A549 (cell line): ENCODE measurements around the gene FILIP1L. TPM values are rescaled to one million over a fixed set of nuclear protein-coding genes. Genes with fewer than 3 reads are reported as not detected.

Source experiments
- ATAC-seq, 2 experiments: fragments of 200-7000 bp in 1 of 2; fragments of >200 bp in 1 of 2; cut with Nextera tagmentation in 1 of 2; cut with Tn5 transposase in 1 of 2; 3 replicates each; pipeline versions ENCODE4 v1.8.0 to v1.9.1; 2018 to 2020; ENCODE audit warnings: mild to moderate bottlenecking in 1 of 2, moderate library complexity in 1 of 2
- CTCF ChIA-PET: fragments of 300-600 bp; sonication (Branson Sonifier 250); formaldehyde crosslinking; extraction: SDS; loops from one replicate; lab custom pipeline; 2021; ENCODE audit warnings: antibody characterized with exemption, inconsistent platforms; lab: Yijun Ruan, JAX
- POLR2A ChIA-PET: fragments of 350-600 bp; formaldehyde crosslinking; extraction: SDS; loops from one replicate; lab custom pipeline; 2021; ENCODE audit warnings: antibody characterized with exemption, inconsistent platforms; lab: Yijun Ruan, JAX
- DNase-seq, 2 experiments: peaks; one replicate each; pipeline versions ENCODE4 v3.0.0 to v3.0.0-alpha.2; 2011 to 2016; ENCODE audit warnings: low read depth in 1 of 2, low spot score in 1 of 2
- FAIRE-seq: peaks from 2 replicates; lab custom pipeline; 2011; peaks lifted over from hg19 to GRCh38; lab: Jason Lieb, UNC
- H3K27ac ChIP-seq, 2 experiments: fragments of >200 bp; sonication (Bioruptor Twin); formaldehyde crosslinking; 3 replicates each; pipeline ENCODE4 v1.5.1; 2016 to 2017
- H3K4me1 ChIP-seq: fragments of >200 bp; sonication (Bioruptor Twin); formaldehyde crosslinking; 3 replicates; pipeline ENCODE4 v1.6.1; 2016
- H3K4me2 ChIP-seq: fragments of >200 bp; sonication (Bioruptor Twin); formaldehyde crosslinking; 3 replicates; pipeline ENCODE4 v1.6.1; 2016
- H3K4me3 ChIP-seq: fragments of >200 bp; sonication (Bioruptor Twin); formaldehyde crosslinking; 3 replicates; pipeline ENCODE4 v1.5.1; 2016
- H3K9me3 ChIP-seq: fragments of >200 bp; sonication (Bioruptor Twin); formaldehyde crosslinking; 3 replicates; pipeline ENCODE4 v1.6.1; 2016
- BHLHE40 ChIP-seq: IDR thresholded peaks from 2 replicates; pipeline ENCODE4 v1.6.1; 2012; ENCODE audit warnings: low read depth, low read length, inconsistent platforms
- CBX2 ChIP-seq: fragments of 200-600 bp; sonication (generic); IDR thresholded peaks from 2 replicates; pipeline ENCODE4 v1.6.1; 2016; ENCODE audit warnings: low read depth, mild to moderate bottlenecking, borderline replicate concordance
- CHD2 ChIP-seq: fragments of 150-350 bp; IDR thresholded peaks from 2 replicates; pipeline ENCODE4 v1.6.1; 2014; ENCODE audit warnings: low read length; ENCODE audit not compliant: partially characterized antibody
- CHD4 ChIP-seq: fragments of 200-600 bp; sonication (generic); IDR thresholded peaks from 2 replicates; pipeline ENCODE4 v1.6.1; 2016; ENCODE audit warnings: antibody characterized with exemption, mild to moderate bottlenecking, borderline replicate concordance
- EHMT2 ChIP-seq: fragments of 200-600 bp; sonication (generic); IDR thresholded peaks from 2 replicates; pipeline ENCODE4 v1.6.1; 2016; ENCODE audit warnings: antibody characterized with exemption, low read depth, mild to moderate bottlenecking, moderate library complexity
- ESRRA ChIP-seq: fragments of 150-350 bp; IDR thresholded peaks from 2 replicates; pipeline ENCODE4 v1.6.1; 2014; ENCODE audit warnings: mild to moderate bottlenecking, low read length, borderline replicate concordance
- FOXS1 ChIP-seq: fragments of 250-450 bp; sonication (Bioruptor Pico); IDR thresholded peaks from 2 replicates; pipeline ENCODE4 v1.5.0; 2020; ENCODE audit warnings: mild to moderate bottlenecking, moderate library complexity
- GATA3 ChIP-seq: IDR thresholded peaks from 2 replicates; pipeline ENCODE4 v1.6.1; 2012; ENCODE audit warnings: borderline replicate concordance
- HOXB13 ChIP-seq: fragments of 250-450 bp; sonication (Bioruptor Pico); IDR thresholded peaks from 2 replicates; pipeline ENCODE4 v1.5.0; 2020; ENCODE audit warnings: low read depth, mild to moderate bottlenecking, moderate library complexity
- HOXB5 ChIP-seq: fragments of 250-450 bp; sonication (Bioruptor Pico); IDR thresholded peaks from 2 replicates; pipeline ENCODE4 v1.5.0; 2020; ENCODE audit warnings: mild to moderate bottlenecking, moderate library complexity
- JUNB ChIP-seq: fragments of >200 bp; sonication (Bioruptor Twin); formaldehyde crosslinking; IDR thresholded peaks from 2 replicates; pipeline ENCODE4 v1.6.1; 2016
- KDM1A ChIP-seq: fragments of 200-600 bp; sonication (generic); IDR thresholded peaks from 2 replicates; pipeline ENCODE4 v1.6.1; 2016; ENCODE audit warnings: low read depth, mild to moderate bottlenecking
- KDM5A ChIP-seq: fragments of 200-600 bp; sonication (generic); IDR thresholded peaks from 2 replicates; pipeline ENCODE4 v1.6.1; 2016; ENCODE audit warnings: antibody characterized with exemption, mild to moderate bottlenecking
- MYC ChIP-seq: IDR thresholded peaks from 2 replicates; pipeline ENCODE4 v1.6.1; 2012; ENCODE audit warnings: mild to moderate bottlenecking, inconsistent platforms, low read length, improper control_type of control experiment, borderline replicate concordance
- NR3C1 ChIP-seq: fragments of >200 bp; sonication (Bioruptor Twin); formaldehyde crosslinking; IDR thresholded peaks from 3 replicates; pipeline ENCODE4 v1.6.1; 2017
- RCOR1 ChIP-seq: fragments of 150-350 bp; IDR thresholded peaks from 2 replicates; pipeline ENCODE4 v1.6.1; 2014; ENCODE audit warnings: antibody characterized with exemption, low read length, low read depth
- RNF2 ChIP-seq: fragments of 200-600 bp; sonication (generic); IDR thresholded peaks from 2 replicates; pipeline ENCODE4 v1.6.1; 2016; ENCODE audit warnings: low read depth, mild to moderate bottlenecking, antibody characterized with exemption, moderate library complexity, borderline replicate concordance
- TFCP2L1 ChIP-seq: fragments of 250-450 bp; sonication (Bioruptor Pico); IDR thresholded peaks from 2 replicates; pipeline ENCODE4 v1.5.0; 2021; ENCODE audit warnings: mild to moderate bottlenecking
- ZC3H11A ChIP-seq: fragments of 450-650 bp; IDR thresholded peaks from 2 replicates; pipeline ENCODE4 v1.6.1; 2014; ENCODE audit warnings: antibody characterized with exemption, mild to moderate bottlenecking
- WGBS: methylation state at CpG from one replicate; pipeline ENCODE4 v1.1.6; 2017; ENCODE audit errors: missing lambda C conversion rate; 5-methylcytosine and 5-hydroxymethylcytosine counted together
- polyA plus RNA-seq, 4 experiments: library from polyadenylated mRNA; depleted of rRNA in 3 of 4; stranded (reverse); fragments of >200 nt; fragmentation: RNase III in 1 of 4; extraction: RNeasy Plus Mini Kit Qiagen cat#74134 plus additional on column Dnase treatment in 1 of 4; gene quantifications; 2 replicates in 3 of 4; 3 replicates in 1 of 4; pipeline ENCODE4 v1.2.3, GENCODE V29; 2011 to 2017
- TF ChIP-seq, protein P1 (sequence below): fragments of 200-600 bp; sonication (generic); IDR thresholded peaks from 2 replicates; pipeline ENCODE4 v1.6.1; 2016; ENCODE audit warnings: antibody characterized with exemption, mild to moderate bottlenecking, moderate library complexity
- TF ChIP-seq, protein P2 (sequence below): fragments of 150-350 bp; IDR thresholded peaks from 2 replicates; pipeline ENCODE4 v1.6.1; 2014; ENCODE audit warnings: low read depth, mild to moderate bottlenecking, low read length
- TF ChIP-seq, protein P3 (sequence below): fragments of >200 bp; sonication (Bioruptor Twin); formaldehyde crosslinking; IDR thresholded peaks from 3 replicates; pipeline ENCODE4 v1.6.1; 2016

Gene FILIP1L
- polyA plus RNA-seq, 2 of the 4 experiments (the other 2 are of a cell fraction): 0.19 to 0.45 TPM

DNA sequence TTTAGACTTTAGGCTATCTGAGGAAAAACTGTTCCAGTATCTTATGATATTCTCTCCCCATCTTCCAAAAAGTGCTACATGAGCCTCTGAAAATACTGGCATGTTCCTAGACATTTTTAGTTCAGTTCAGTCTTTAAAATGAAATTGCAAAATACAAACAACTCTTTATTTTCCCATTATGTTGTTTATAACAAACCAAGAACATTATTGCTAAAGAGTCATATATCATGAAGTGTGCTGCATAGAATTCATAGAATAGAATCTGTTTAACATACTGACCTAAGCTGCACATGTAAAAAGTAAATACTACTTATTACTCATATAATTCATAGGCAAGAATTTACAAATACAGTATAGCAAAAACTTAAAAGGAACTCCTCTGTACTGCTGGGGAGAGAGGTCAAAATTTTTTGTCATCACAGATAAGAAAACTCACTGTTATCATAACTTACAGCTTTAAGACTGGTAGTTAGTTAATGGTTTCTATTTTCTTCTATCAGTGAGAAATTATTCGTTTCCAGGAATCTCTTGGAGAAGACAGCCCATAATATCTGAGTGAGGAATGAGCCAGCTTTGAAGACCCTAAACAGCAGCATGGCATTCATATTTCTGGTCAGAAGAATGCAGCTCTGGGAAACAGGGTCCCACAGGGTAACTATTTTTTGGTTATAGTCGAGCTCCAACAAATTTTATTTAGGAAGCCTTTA is 32.2 kb downstream of the FILIP1L start (continued):
- TF ChIP-seq, protein P1, sequence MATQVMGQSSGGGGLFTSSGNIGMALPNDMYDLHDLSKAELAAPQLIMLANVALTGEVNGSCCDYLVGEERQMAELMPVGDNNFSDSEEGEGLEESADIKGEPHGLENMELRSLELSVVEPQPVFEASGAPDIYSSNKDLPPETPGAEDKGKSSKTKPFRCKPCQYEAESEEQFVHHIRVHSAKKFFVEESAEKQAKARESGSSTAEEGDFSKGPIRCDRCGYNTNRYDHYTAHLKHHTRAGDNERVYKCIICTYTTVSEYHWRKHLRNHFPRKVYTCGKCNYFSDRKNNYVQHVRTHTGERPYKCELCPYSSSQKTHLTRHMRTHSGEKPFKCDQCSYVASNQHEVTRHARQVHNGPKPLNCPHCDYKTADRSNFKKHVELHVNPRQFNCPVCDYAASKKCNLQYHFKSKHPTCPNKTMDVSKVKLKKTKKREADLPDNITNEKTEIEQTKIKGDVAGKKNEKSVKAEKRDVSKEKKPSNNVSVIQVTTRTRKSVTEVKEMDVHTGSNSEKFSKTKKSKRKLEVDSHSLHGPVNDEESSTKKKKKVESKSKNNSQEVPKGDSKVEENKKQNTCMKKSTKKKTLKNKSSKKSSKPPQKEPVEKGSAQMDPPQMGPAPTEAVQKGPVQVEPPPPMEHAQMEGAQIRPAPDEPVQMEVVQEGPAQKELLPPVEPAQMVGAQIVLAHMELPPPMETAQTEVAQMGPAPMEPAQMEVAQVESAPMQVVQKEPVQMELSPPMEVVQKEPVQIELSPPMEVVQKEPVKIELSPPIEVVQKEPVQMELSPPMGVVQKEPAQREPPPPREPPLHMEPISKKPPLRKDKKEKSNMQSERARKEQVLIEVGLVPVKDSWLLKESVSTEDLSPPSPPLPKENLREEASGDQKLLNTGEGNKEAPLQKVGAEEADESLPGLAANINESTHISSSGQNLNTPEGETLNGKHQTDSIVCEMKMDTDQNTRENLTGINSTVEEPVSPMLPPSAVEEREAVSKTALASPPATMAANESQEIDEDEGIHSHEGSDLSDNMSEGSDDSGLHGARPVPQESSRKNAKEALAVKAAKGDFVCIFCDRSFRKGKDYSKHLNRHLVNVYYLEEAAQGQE: no peak
- TF ChIP-seq HOXB5 (CRISPR knock-in tag): no peak
- TF ChIP-seq TFCP2L1: no peak
- TF ChIP-seq, protein P2, sequence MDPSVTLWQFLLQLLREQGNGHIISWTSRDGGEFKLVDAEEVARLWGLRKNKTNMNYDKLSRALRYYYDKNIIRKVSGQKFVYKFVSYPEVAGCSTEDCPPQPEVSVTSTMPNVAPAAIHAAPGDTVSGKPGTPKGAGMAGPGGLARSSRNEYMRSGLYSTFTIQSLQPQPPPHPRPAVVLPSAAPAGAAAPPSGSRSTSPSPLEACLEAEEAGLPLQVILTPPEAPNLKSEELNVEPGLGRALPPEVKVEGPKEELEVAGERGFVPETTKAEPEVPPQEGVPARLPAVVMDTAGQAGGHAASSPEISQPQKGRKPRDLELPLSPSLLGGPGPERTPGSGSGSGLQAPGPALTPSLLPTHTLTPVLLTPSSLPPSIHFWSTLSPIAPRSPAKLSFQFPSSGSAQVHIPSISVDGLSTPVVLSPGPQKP: no peak

DNA sequence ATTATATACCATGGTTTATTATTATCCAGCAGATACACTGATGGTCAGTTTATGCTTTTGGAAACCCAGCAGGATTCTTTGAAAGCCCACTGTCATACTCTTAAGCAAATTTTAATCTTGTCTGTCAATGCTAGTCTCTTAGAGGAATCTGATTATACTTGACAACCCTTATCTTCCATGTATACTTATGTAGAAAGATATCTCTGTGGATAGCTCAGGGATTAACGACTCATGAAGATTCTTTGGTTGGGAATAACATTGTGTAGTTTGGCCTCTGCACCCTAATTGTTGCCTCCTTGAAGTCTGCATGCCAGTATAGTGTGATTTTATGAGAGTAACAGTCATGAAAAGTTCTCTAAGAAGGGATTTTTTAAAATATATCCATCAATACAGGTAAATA is 33.0 kb downstream of the FILIP1L start:
- Histone ChIP-seq H3K4me3 (no peak overlapping the region), H3K4me1 (peaks cover 17% of the 10 kb centered on the region; the same call in 2 of the 3 replicates), H3K4me2 (no peak overlapping the region), H3K27ac (no peak overlapping the region), H3K9me3 (no peaks in the 10 kb centered on the region)
- DNase-seq (no peak), ATAC-seq (no peak), FAIRE-seq (no peak)
- ChIA-PET POLR2A (no interaction called here), CTCF (interaction anchor here (2.0 kb wide), 1 partner anchor 9 kb away, joined by 6 read pairs; no protein-coding TSS in a partner anchor)
- WGBS: 79% methylated on average over 1 of the region's 1 CpG
- TF ChIP-seq CHD4: no peak
- TF ChIP-seq KDM5A: no peak
- TF ChIP-seq RNF2: no peak
- TF ChIP-seq NR3C1: no peak
- no peak for TF ChIP-seq MYC
- no peak for TF ChIP-seq ZC3H11A
- TF ChIP-seq JUNB: no peak
- TF ChIP-seq FOXS1 (CRISPR knock-in tag): no peak
- TF ChIP-seq, protein P3, sequence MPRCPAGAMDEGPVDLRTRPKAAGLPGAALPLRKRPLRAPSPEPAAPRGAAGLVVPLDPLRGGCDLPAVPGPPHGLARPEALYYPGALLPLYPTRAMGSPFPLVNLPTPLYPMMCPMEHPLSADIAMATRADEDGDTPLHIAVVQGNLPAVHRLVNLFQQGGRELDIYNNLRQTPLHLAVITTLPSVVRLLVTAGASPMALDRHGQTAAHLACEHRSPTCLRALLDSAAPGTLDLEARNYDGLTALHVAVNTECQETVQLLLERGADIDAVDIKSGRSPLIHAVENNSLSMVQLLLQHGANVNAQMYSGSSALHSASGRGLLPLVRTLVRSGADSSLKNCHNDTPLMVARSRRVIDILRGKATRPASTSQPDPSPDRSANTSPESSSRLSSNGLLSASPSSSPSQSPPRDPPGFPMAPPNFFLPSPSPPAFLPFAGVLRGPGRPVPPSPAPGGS: no peak
- TF ChIP-seq EHMT2: no peak
- no peak for TF ChIP-seq KDM1A
- no peak for TF ChIP-seq RCOR1
- TF ChIP-seq BHLHE40: no peak
- no peak for TF ChIP-seq HOXB13 (CRISPR knock-in tag)
- TF ChIP-seq GATA3: no peak
- TF ChIP-seq, protein P1: no peak
- no peak for TF ChIP-seq CHD2
- no peak for TF ChIP-seq ESRRA
- no peak for TF ChIP-seq CBX2
